IMR-90 (cell line): ENCODE results near the gene OLFML1.

Experiments
- CEBPB ChIP-seq: IDR thresholded peaks from 2 replicates; pipeline ENCODE4 v1.6.1; 2012; ENCODE audit warnings: low read depth, low read length, improper control_type of control experiment
- POLR2A ChIP-seq: IDR thresholded peaks from 2 replicates; pipeline ENCODE4 v1.6.1; 2012; ENCODE audit warnings: mild to moderate bottlenecking, low read depth, low read length
- TF ChIP-seq, protein P1 (sequence below): conservative IDR thresholded peaks from 2 replicates; pipeline ENCODE4 v1.5.1; 2012; ENCODE audit warnings: mild to moderate bottlenecking, low read depth, low read length, improper control_type of control experiment

DNA sequence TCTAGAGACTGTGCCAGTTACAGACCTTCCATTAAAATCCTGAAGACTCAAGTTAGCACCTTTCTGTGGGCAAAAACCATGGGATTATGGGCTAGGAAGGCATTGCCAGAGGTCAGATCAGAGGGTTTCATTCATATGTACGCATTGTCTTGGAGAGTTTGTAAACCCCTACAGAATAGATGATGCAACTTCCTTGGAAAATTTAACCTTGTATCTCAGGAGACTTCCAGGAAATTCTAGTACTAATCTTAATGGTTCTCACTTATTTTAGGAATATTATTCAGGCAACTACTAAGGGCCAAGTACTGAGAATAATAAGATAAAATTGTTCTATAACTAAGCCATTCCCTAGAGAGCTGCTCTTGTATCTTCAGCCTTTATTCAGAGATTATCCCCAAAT is 6.9 kb downstream of the OLFML1 start:
- TF ChIP-seq, protein P1, sequence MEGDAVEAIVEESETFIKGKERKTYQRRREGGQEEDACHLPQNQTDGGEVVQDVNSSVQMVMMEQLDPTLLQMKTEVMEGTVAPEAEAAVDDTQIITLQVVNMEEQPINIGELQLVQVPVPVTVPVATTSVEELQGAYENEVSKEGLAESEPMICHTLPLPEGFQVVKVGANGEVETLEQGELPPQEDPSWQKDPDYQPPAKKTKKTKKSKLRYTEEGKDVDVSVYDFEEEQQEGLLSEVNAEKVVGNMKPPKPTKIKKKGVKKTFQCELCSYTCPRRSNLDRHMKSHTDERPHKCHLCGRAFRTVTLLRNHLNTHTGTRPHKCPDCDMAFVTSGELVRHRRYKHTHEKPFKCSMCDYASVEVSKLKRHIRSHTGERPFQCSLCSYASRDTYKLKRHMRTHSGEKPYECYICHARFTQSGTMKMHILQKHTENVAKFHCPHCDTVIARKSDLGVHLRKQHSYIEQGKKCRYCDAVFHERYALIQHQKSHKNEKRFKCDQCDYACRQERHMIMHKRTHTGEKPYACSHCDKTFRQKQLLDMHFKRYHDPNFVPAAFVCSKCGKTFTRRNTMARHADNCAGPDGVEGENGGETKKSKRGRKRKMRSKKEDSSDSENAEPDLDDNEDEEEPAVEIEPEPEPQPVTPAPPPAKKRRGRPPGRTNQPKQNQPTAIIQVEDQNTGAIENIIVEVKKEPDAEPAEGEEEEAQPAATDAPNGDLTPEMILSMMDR = no peak
- TF ChIP-seq CEBPB (no peak), POLR2A (no peak)
